ENCODE results near the gene ITGA8.

Gene ITGA8

DNA sequence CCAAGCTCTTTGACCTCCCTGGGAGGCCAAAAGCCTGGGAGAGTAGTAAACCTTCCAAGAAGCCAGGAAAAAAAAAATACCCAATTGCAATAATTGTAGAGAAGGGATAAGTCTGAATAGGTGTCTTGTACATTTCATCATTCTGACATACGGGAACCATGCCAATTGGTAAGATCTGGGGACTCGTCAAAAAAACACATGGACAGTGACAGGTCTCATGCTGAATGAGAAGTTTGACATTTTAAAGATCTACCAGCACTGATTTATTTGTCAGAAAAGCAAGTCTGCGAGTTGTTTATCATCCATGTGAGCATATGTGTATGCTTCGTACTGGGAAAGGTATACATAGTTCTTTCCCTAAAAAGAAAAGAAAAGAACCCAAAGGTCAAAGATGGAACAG is 4.1 kb upstream of the ITGA8 start:
- no peak overlapping the region for H3K4me3 ChIP-seq (ENCODE audit: control insufficient read depth, low read depth, low read length)
- TF ChIP-seq, protein P1, sequence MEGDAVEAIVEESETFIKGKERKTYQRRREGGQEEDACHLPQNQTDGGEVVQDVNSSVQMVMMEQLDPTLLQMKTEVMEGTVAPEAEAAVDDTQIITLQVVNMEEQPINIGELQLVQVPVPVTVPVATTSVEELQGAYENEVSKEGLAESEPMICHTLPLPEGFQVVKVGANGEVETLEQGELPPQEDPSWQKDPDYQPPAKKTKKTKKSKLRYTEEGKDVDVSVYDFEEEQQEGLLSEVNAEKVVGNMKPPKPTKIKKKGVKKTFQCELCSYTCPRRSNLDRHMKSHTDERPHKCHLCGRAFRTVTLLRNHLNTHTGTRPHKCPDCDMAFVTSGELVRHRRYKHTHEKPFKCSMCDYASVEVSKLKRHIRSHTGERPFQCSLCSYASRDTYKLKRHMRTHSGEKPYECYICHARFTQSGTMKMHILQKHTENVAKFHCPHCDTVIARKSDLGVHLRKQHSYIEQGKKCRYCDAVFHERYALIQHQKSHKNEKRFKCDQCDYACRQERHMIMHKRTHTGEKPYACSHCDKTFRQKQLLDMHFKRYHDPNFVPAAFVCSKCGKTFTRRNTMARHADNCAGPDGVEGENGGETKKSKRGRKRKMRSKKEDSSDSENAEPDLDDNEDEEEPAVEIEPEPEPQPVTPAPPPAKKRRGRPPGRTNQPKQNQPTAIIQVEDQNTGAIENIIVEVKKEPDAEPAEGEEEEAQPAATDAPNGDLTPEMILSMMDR (conservative IDR thresholded peaks at IDR 0.05; ENCODE audit: control insufficient read depth, insufficient read depth, low read depth, low read length): no peak
- DNase-seq (ENCODE audit: low read depth): no peak

DNA sequence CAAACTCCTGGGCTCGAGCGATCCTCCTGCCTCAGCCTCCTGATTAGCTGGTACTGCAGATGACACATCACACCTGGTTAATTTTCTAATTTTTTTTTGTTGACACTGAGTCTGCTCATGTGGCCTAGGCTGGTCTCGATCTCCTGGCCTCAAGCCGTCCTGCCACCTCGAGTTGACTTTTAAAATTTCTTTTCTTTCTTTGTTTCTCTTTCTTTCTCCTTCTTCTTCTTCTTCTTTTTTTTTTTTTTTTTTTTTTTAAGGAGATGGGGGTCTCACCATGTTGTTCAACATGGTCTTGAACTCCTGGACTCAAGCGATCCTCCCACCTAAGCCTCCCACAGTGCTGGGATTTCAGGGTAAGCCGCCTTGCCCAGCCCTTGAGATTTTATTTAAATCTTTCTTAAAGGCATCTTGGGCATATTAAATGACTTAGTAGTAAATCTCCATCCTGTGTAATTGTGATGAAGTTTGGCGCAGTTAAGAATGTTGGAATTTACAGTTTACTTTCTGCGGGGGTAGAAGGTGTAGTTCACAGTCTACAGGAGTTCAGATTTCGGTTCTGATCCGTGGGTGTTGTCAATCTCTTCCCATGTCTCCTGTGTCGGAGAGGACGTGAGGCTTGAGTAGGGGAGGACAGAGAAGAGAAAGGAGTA is 1.0 kb upstream of the ITGA8 start:
- TF ChIP-seq, protein P1 (conservative IDR thresholded peaks at IDR 0.05; ENCODE audit: control insufficient read depth, insufficient read depth, low read depth, low read length): no peak
- no peak for DNase-seq (ENCODE audit: low read depth)
- no peak overlapping the region for H3K4me3 ChIP-seq (ENCODE audit: control insufficient read depth, low read depth, low read length)

DNA sequence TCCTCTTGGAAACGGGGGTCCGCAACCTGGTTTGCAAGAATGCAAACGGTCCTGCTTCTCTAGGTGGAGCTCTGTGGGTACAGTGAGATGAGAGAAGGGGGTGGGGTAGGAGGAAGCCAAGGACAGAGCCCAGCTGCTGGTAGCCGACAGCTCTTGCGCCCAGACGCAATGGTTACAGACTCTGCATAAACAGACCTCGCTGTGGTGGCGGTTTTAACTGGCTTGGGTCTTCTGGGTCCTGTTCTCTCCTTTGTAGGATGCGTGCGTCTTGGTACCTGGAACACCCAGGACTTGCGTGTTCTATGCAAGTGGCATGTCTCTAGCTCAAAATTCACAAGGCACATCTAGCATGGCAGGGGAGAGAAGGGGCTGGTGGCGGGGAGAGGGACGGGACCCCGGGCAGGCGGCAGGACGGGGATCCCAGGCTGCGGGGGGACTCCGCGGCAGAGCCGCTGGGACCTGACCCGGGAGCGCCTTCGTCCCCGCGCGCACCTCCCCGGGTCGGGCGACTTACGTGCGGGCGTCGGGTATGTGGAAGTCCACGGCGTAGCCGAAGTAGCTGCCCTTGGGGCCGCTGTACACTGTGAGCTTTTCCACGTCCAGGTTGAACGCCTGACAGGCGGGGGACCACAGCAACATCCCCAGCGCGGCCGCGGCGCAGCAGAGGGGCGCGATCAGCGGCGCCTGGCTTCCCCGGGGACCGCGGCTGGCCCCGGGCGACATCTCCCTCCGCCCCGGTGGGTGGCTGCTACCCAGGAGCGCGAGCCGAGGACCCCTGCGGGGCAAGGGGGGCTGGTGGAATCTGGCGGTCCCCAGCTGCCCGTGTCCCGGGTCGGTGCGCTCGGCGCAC is 448 bp downstream of the ITGA8 start:
- TF ChIP-seq, protein P1 (conservative IDR thresholded peaks at IDR 0.05; ENCODE audit: control insufficient read depth, insufficient read depth, low read depth, low read length): no peak
- peak overlapping the region; percentile 7 for H3K4me3 ChIP-seq (ENCODE audit: control insufficient read depth, low read depth, low read length)
- no peak for DNase-seq (ENCODE audit: low read depth)

DNA sequence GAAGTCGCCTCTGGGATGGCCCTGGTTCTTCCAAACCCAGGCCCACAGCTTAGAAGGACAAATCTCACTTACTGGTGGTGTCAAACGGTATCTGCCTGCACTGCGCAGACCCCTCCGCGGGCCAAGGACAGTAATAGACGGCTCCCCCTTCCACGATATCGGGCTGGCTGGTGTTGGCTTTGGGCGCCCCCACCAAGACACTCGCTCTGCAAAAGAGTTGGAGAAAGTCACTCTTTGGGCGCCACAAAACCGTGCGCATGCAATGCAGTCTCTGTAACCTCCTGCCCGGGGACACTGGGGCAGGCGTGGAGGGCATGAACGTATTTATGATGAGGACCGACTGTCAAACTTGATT is 1.1 kb downstream of the ITGA8 start:
- no peak overlapping the region for H3K4me3 ChIP-seq (ENCODE audit: control insufficient read depth, low read depth, low read length)
- TF ChIP-seq, protein P1 (conservative IDR thresholded peaks at IDR 0.05; ENCODE audit: control insufficient read depth, insufficient read depth, low read depth, low read length): no peak
- no peak for DNase-seq (ENCODE audit: low read depth)

DNA sequence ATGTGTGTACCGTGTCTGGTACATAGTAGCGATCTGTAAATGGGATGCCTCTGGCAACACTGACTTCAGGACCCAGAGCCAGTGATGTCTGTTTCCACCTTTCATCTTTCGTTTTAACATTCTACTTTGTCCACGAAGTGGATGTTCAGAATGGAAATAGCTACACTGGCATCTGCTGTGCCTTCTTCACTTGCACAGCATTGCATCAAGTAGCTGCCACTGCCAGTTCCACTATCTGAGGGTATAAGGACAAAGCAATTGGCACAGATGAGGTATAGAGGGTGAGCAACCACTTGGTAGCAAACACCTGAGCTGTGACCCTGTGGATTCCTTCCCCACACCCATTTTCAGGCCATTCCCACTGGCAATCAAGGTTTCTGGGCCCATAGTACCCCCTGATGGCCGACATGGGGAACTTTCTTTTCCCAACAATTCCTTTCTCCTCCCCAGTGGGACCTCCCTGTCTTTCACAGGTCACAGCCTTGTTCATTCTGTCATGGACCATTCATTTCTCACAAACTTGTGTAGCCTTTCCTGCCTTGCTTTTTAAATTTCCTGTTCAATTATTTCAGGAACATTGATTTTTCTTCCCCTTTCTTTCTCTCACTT is 4.0 kb downstream of the ITGA8 start:
- peak; percentile 38 for DNase-seq (ENCODE audit: low read depth)

DNA sequence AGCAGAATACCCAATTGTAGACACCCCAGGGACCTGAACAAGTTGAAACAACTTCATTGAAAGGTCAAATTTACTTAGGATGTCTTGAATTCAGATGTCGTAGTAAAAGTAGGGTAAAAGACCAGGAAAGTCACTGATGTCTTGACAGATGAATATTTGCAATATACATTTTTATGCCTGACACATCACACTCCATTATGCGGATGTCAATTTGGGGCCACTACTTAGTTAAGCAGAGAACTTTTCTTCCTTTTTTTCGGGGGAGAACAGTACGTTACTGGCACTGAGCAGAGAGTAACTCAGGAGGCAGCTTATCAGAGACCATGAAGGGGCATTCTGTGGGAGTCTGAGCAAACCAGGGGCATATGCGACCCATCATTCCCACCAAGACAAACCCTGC is 4.9 kb downstream of the ITGA8 start:
- TF ChIP-seq, protein P1 (conservative IDR thresholded peaks at IDR 0.05; ENCODE audit: control insufficient read depth, insufficient read depth, low read depth, low read length): no peak
- no peak for DNase-seq (ENCODE audit: low read depth)
- no peak overlapping the region for H3K4me3 ChIP-seq (ENCODE audit: control insufficient read depth, low read depth, low read length)

More for the DNA sequence above, 4.0 kb downstream of the ITGA8 start:
- TF ChIP-seq, protein P1 (conservative IDR thresholded peaks at IDR 0.05; ENCODE audit: control insufficient read depth, insufficient read depth, low read depth, low read length): peak; percentile 69
- no peak overlapping the region for H3K4me3 ChIP-seq (ENCODE audit: control insufficient read depth, low read depth, low read length)
